Stomach smooth muscle (tissue), 2 donors: Measurements from ENCODE around the gene SPDEF.

Experiments
- H3K27ac ChIP-seq: one replicate; pipeline ENCODE4 v1.7.0; 2013; ENCODE audit warnings: mild to moderate bottlenecking, low read length, inconsistent platforms
- H3K27me3 ChIP-seq, 2 donors: one replicate each; pipeline ENCODE4 v1.7.0; 2013; ENCODE audit warnings: low read length in 2 of 2; ENCODE audit not compliant: insufficient read depth in 2 of 2, control insufficient read depth in 1 of 2
- H3K36me3 ChIP-seq, 2 donors: one replicate each; pipeline ENCODE4 v1.7.0; 2013; ENCODE audit warnings: low read length in 2 of 2; ENCODE audit not compliant: control insufficient read depth in 2 of 2, insufficient read depth in 2 of 2
- H3K4me1 ChIP-seq: one replicate; pipeline ENCODE4 v1.7.0; 2013; ENCODE audit warnings: low read length; ENCODE audit not compliant: control insufficient read depth, insufficient read depth
- H3K4me3 ChIP-seq, 2 donors: one replicate each; pipeline ENCODE4 v1.7.0; 2013; ENCODE audit warnings: low read length in 2 of 2
- H3K9ac ChIP-seq, 2 donors: one replicate each; pipeline ENCODE4 v1.7.0; 2013; ENCODE audit warnings: low read length in 2 of 2, mild to moderate bottlenecking in 1 of 2
- H3K9me3 ChIP-seq, 2 donors: one replicate each; pipeline ENCODE4 v1.7.0; 2013; ENCODE audit warnings: low read length in 2 of 2; ENCODE audit not compliant: control insufficient read depth in 2 of 2
- donor health status: healthy.
- donor health status: Pancreatic carcinoma.

The SPDEF gene

GRCh38 chr6:34554291-34555006, 1.7 kb downstream of the SPDEF start:
- H3K4me3 ChIP-seq, result no peak overlapping the region
- no peak overlapping the region for H3K9ac ChIP-seq
- H3K27me3 ChIP-seq, result no peaks in the 10 kb centered on the region
- no peaks in the 10 kb centered on the region for H3K4me1 ChIP-seq
- H3K27ac ChIP-seq, result no peak overlapping the region
- peaks cover 4 to 8% of the 10 kb centered on the region in 2 donors for H3K9me3 ChIP-seq
- no peaks in the 10 kb centered on the region for H3K36me3 ChIP-seq

- Histone ChIP-seq H3K9me3 (peaks cover 4 to 7% of the 10 kb centered on the region in 2 donors), H3K4me1 (no peaks in the 10 kb centered on the region), H3K27me3 (no peaks in the 10 kb centered on the region), H3K4me3 (no peak overlapping the region), H3K36me3 (no peaks in the 10 kb centered on the region), H3K9ac (no peak overlapping the region), H3K27ac (no peak overlapping the region)
These were observed 2.4 kb downstream of the SPDEF start for GRCh38 chr6:34553750-34554149.

DNA sequence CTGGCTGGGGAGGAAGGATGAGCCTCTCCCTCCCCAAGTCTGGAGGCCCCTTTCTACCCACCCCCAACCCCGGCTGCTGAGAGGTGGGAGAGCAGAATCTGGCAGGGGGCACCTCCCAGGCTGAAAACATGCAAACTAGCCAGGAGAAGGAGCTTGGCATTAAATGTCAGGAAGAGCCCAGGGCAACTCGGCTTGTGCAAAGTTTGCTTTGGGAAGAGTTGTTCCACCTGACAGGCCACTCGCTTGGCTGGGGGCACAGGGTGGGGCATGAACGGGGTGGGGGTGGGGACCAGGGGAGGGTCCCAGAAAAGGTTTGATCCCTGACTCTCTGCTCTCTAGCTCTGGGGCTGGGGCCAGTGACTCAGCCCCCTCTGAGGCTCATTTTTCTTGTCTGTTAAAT, 3.0 kb downstream of the SPDEF start:
- no peaks in the 10 kb centered on the region for H3K36me3 ChIP-seq
- H3K9ac ChIP-seq, result no peak overlapping the region
- H3K4me1 ChIP-seq, result no peaks in the 10 kb centered on the region
- H3K27me3 ChIP-seq, result no peaks in the 10 kb centered on the region
- no peak overlapping the region for H3K4me3 ChIP-seq
- H3K9me3 ChIP-seq, result peaks cover 0 to under 1% of the 10 kb centered on the region in 2 donors
- no peak overlapping the region for H3K27ac ChIP-seq

DNA sequence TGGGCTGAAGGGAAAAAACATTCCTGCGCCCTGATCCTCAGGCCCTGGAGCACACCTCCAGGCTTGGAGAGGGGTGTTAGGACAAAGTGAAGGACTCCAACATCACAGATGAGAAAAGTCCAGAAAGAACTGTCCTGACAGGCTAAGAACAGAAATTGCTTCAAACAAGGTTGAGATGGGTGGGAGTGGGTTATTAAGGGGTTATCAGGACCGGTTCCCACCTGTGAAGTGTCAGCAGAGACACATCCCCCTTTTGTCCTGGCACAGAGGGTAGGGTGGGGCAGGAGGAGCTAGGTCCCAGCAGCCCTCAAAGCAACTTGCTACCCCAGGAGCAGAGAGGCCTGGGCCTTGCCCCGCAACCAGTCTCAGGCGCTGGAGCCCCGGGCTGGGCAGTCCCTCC, 3.5 kb downstream of the SPDEF start:
- H3K9ac ChIP-seq, result no peak overlapping the region
- H3K27me3 ChIP-seq, result no peaks in the 10 kb centered on the region
- H3K36me3 ChIP-seq, result no peaks in the 10 kb centered on the region
- no peak overlapping the region for H3K4me3 ChIP-seq
- H3K4me1 ChIP-seq, result no peaks in the 10 kb centered on the region
- H3K9me3 ChIP-seq, result no peaks in the 10 kb centered on the region
- H3K27ac ChIP-seq, result no peak overlapping the region

DNA sequence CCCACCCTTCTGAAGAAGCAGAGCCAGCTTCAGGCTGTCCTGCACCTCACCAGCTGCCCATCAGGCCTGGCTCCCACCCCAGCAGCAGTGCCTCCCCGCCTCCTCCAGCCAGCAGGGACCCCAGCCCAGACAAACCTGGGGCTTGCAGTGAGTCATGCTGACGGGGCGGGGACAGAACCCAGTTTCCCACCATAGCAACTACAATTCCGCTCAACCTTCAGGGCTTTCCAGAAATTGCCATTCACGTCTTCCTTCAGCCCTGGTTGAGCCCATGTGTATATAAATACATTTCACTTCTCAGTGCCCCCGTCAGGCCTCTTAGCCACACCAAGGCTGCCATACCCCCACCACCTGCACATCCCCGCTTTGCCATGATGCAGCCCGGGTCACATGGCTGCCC, 4.4 kb downstream of the SPDEF start:
- no peak overlapping the region for H3K4me3 ChIP-seq
- peaks cover 3% of the 10 kb centered on the region for H3K4me1 ChIP-seq
- H3K9ac ChIP-seq, result no peak overlapping the region
- H3K36me3 ChIP-seq, result no peaks in the 10 kb centered on the region
- H3K9me3 ChIP-seq, result no peaks in the 10 kb centered on the region
- H3K27ac ChIP-seq, result no peak overlapping the region
- no peaks in the 10 kb centered on the region for H3K27me3 ChIP-seq

- H3K27me3 ChIP-seq, result no peaks in the 10 kb centered on the region
- no peak overlapping the region for H3K27ac ChIP-seq
- peaks cover 6% of the 10 kb centered on the region for H3K4me1 ChIP-seq
- no peak overlapping the region for H3K9ac ChIP-seq
- no peak overlapping the region for H3K4me3 ChIP-seq
- no peaks in the 10 kb centered on the region for H3K9me3 ChIP-seq
- H3K36me3 ChIP-seq, result no peaks in the 10 kb centered on the region
These were observed 6.3 kb downstream of the SPDEF start for GRCh38 chr6:34549804-34550202.

DNA sequence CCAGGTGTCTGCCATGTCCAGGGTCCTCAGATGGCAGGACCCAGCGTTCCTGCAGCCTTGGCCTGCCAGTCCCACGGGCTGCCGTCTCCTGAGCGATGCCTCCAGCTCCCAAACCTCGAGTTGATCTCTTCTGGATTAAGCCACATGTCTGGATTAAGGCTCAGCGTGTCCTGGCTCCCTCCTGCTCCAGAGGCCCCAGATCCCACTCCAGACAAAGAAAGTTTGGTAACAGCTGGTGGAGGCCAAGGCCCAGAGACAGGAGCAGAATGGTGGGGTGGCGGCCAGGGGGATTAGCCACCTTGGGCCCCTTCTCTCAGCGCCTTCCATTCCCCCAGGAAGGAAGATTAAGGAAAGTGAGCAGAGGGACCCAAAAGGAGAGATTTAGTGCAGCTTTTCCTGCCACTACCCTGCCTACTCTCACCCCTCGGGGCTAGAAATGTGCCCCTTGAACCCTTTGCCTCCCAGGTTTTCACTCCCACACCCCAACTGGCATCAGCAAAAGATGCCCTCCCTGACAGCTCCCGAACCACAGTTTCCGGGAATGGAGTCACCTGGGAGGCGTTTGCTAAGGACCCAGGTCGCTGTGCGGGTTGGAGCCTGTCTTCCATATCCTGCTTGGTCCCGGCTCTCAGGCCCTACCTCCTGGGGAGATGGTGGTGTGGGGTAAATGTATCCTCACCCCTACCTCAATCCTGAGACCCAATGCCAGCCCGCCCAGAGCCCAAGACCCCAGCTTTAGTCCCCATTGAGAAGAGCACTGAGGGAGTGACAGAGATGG, 6.9 kb downstream of the SPDEF start:
- H3K27me3 ChIP-seq, result no peaks in the 10 kb centered on the region
- H3K4me1 ChIP-seq, result peaks cover 6% of the 10 kb centered on the region
- no peak overlapping the region for H3K9ac ChIP-seq
- no peaks in the 10 kb centered on the region for H3K36me3 ChIP-seq
- no peak overlapping the region for H3K4me3 ChIP-seq
- H3K9me3 ChIP-seq, result no peaks in the 10 kb centered on the region
- H3K27ac ChIP-seq, result no peak overlapping the region

DNA sequence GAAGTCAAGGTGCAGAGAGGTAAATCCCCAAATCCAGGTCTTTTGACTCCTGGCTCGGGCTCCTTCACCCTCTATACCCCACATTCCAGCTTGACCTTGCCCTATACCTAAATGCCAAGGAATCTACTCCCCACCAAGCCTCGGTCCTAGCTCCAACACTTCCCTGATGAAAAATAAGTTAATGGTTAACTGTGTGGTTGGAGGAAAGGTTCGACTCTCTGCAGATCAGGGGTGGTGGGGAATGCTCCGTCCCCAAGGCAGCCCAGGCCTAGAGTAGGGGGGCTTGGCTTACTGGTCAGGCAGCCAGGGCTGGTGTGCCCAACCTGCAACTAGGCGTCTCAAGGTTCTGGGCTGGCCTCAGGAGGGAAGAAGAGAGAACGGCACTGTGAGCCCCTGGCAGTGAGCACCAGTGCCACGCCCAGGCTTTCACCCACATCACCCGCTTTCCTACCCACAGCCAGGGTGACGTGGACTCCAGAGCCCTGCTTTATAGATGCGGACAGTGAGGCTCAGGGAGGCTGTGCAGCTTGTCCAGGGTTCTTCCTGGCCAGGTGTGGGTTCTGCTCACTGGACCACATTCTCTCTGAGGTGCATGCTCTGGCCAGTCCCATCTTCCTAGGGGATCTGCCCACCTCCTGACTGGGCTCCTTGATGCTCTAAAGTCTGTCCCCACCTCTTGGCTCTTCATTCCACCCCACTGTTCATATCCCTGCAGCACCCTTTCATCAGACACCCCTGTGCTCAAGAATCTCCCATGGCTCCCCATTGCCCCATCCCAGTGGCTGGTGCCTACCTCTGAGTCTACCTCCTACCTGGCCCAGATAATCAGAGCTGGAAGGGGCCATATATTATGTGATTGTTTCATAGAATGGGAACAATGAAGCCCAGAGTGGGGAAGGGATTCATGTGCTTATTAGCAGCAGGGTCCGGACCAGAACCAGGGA, 8.2 kb downstream of the SPDEF start:
- H3K9ac ChIP-seq, result no peak overlapping the region
- no peaks in the 10 kb centered on the region for H3K9me3 ChIP-seq
- no peaks in the 10 kb centered on the region for H3K27me3 ChIP-seq
- H3K4me3 ChIP-seq, result no peak overlapping the region
- H3K36me3 ChIP-seq, result no peaks in the 10 kb centered on the region
- H3K4me1 ChIP-seq, result peaks cover 6% of the 10 kb centered on the region
- no peak overlapping the region for H3K27ac ChIP-seq

- Histone ChIP-seq H3K36me3 (no peaks in the 10 kb centered on the region), H3K27me3 (no peaks in the 10 kb centered on the region), H3K9me3 (no peaks in the 10 kb centered on the region), H3K27ac (no peak overlapping the region), H3K4me3 (no peak overlapping the region), H3K9ac (no peak overlapping the region), H3K4me1 (peaks cover 6% of the 10 kb centered on the region)
These were observed 9.4 kb downstream of the SPDEF start for GRCh38 chr6:34546551-34547321.
